Liver (tissue), 9 donors: ENCODE measurements around the gene CNTLN. TPM values are rescaled to one million over a fixed set of nuclear protein-coding genes. Genes with fewer than 3 reads are reported as not detected.

ENCODE experiments used
- DNase-seq: peaks from one replicate; pipeline ENCODE4 v3.0.0-alpha.2; 2017; ENCODE audit warnings: low spot score
- H3K27ac ChIP-seq, 2 donors: one replicate each; pipeline ENCODE4 v1.7.0; 2013; ENCODE audit warnings: inconsistent platforms in 2 of 2, low read length in 2 of 2, control low read depth in 1 of 2, low read depth in 1 of 2, mild to moderate bottlenecking in 1 of 2
- H3K27me3 ChIP-seq, 4 donors: one replicate each; pipeline versions ENCODE4 v1.6.1 to v1.7.0; 2013; ENCODE audit warnings: low read length in 3 of 4, inconsistent platforms in 1 of 4, mild to moderate bottlenecking in 1 of 4, moderate library complexity in 1 of 4; ENCODE audit not compliant: control insufficient read depth in 4 of 4, insufficient read depth in 4 of 4
- H3K36me3 ChIP-seq, 4 donors: one replicate each; pipeline versions ENCODE4 v1.6.1 to v1.7.0; 2013; ENCODE audit warnings: low read length in 3 of 4, mild to moderate bottlenecking in 3 of 4, low read depth in 1 of 4, moderate library complexity in 1 of 4; ENCODE audit not compliant: control insufficient read depth in 4 of 4, insufficient read depth in 3 of 4
- H3K4me1 ChIP-seq, 4 donors: one replicate each; pipeline versions ENCODE4 v1.6.1 to v1.7.0; 2013; ENCODE audit warnings: low read length in 3 of 4, mild to moderate bottlenecking in 3 of 4, moderate library complexity in 1 of 4; ENCODE audit not compliant: control insufficient read depth in 4 of 4, insufficient read depth in 4 of 4
- H3K4me3 ChIP-seq, 3 donors: one replicate each; pipeline versions ENCODE4 v1.6.1 to v1.7.0; 2013; ENCODE audit warnings: low read length in 3 of 3, control low read depth in 1 of 3, low read depth in 1 of 3, mild to moderate bottlenecking in 1 of 3
- H3K9ac ChIP-seq, 2 donors: one replicate each; pipeline ENCODE4 v1.7.0; 2013; ENCODE audit warnings: low read length in 2 of 2, mild to moderate bottlenecking in 2 of 2, moderate library complexity in 2 of 2, control low read depth in 1 of 2, low read depth in 1 of 2
- H3K9me3 ChIP-seq, 4 donors: one replicate each; pipeline versions ENCODE4 v1.6.1 to v1.7.0; 2013; ENCODE audit warnings: low read length in 3 of 4; ENCODE audit not compliant: control insufficient read depth in 4 of 4
- ATF3 ChIP-seq: IDR thresholded peaks from 2 replicates; pipeline ENCODE4 v1.6.1; 2016; ENCODE audit warnings: antibody characterized with exemption
- FOXA1 ChIP-seq: IDR thresholded peaks from 2 replicates; pipeline ENCODE4 v1.6.1; 2016; ENCODE audit warnings: antibody characterized with exemption
- FOXA2 ChIP-seq: IDR thresholded peaks from 2 replicates; pipeline ENCODE4 v1.6.1; 2016; ENCODE audit warnings: antibody characterized with exemption
- GABPA ChIP-seq, 2 donors: IDR thresholded peaks in 1 of 2; conservative IDR thresholded peaks in 1 of 2; 2 replicates each; pipeline ENCODE4 v1.6.1; 2016; ENCODE audit warnings: antibody characterized with exemption in 2 of 2, mild to moderate bottlenecking in 1 of 2, moderate library complexity in 1 of 2
- HNF4A ChIP-seq, 2 donors: conservative IDR thresholded peaks; 2 replicates each; pipeline ENCODE4 v1.6.1; 2016; ENCODE audit warnings: antibody characterized with exemption in 2 of 2, mild to moderate bottlenecking in 2 of 2
- JUND ChIP-seq, 2 donors: IDR thresholded peaks; 2 replicates each; pipeline ENCODE4 v1.6.1; 2016; ENCODE audit warnings: antibody characterized with exemption in 2 of 2
- NR2F2 ChIP-seq: IDR thresholded peaks from 2 replicates; pipeline ENCODE4 v1.6.1; 2016; ENCODE audit warnings: antibody characterized with exemption
- RAD21 ChIP-seq, 2 donors: IDR thresholded peaks; 2 replicates each; pipeline ENCODE4 v1.6.1; 2016; ENCODE audit warnings: antibody characterized with exemption in 2 of 2, mild to moderate bottlenecking in 2 of 2
- REST ChIP-seq: IDR thresholded peaks from 2 replicates; pipeline ENCODE4 v1.6.1; 2016; ENCODE audit warnings: antibody characterized with exemption, mild to moderate bottlenecking
- RXRA ChIP-seq, 2 donors: IDR thresholded peaks; 2 replicates each; pipeline ENCODE4 v1.6.1; 2017 to 2018; ENCODE audit warnings: antibody characterized with exemption in 2 of 2, mild to moderate bottlenecking in 1 of 2
- SP1 ChIP-seq: IDR thresholded peaks from 2 replicates; pipeline ENCODE4 v1.6.1; 2018; ENCODE audit warnings: antibody characterized with exemption, mild to moderate bottlenecking
- TAF1 ChIP-seq: conservative IDR thresholded peaks from 2 replicates; pipeline ENCODE4 v1.6.1; 2016; ENCODE audit warnings: antibody characterized with exemption, mild to moderate bottlenecking
- YY1 ChIP-seq: IDR thresholded peaks from 2 replicates; pipeline ENCODE4 v1.6.1; 2016; ENCODE audit warnings: antibody characterized with exemption, mild to moderate bottlenecking
- ZBTB33 ChIP-seq: IDR thresholded peaks from 2 replicates; pipeline ENCODE4 v1.6.1; 2016; ENCODE audit warnings: antibody characterized with exemption
- WGBS: extraction: QIAGEN DNeasy Blood & Tissue Kit; methylation state at CpG from one replicate; pipeline ENCODE4 v1.1.7; 2013; 5-methylcytosine and 5-hydroxymethylcytosine counted together
- polyA plus RNA-seq, 2 donors: library from polyadenylated mRNA; stranded (reverse) in 1 of 2; unstranded in 1 of 2; fragments of 200-250 nt in 1 of 2; fragments of >200 nt in 1 of 2; fragmentation: Nextera tagmentation in 1 of 2; extraction: Ambion mirVana in 1 of 2; gene quantifications; one replicate each; pipeline versions ENCODE4 v1.2.1 to v1.2.3, GENCODE V29; 2013 to 2015
- total RNA-seq, 2 donors: library from RNA; depleted of rRNA; stranded (reverse); fragments of >200 nt; gene quantifications; one replicate each; pipeline ENCODE4 v1.2.3, GENCODE V29; 2014
- TF ChIP-seq, protein P1 (sequence below): fragments of 150-350 bp; IDR thresholded peaks from 2 replicates; pipeline ENCODE4 v1.5.1; 2017; ENCODE audit warnings: improper control_type of control experiment, low read depth, low read length; ENCODE audit not compliant: missing input control
- TF ChIP-seq, protein P2 (sequence below): IDR thresholded peaks from 2 replicates; pipeline ENCODE4 v1.6.1; 2016; ENCODE audit warnings: antibody characterized with exemption
- donor health status: healthy.
- donor health status: healthy.
- donor health status: healthy.
- donor health status: healthy.
- donor health status: healthy.

CNTLN gene
- total and polyA plus RNA-seq, 4 donors: 2.8 to 31.4 (median 11.0) TPM

GRCh38 chr9:17436854-17437253, 302.0 kb downstream of the CNTLN start:
- WGBS: 37% methylated on average over 7 of the region's 7 CpGs
- peaks cover 0 to 4% (median 2%) of the 10 kb centered on the region in 4 donors for H3K9me3 ChIP-seq
- no peak for DNase-seq
- TF ChIP-seq, protein P1, sequence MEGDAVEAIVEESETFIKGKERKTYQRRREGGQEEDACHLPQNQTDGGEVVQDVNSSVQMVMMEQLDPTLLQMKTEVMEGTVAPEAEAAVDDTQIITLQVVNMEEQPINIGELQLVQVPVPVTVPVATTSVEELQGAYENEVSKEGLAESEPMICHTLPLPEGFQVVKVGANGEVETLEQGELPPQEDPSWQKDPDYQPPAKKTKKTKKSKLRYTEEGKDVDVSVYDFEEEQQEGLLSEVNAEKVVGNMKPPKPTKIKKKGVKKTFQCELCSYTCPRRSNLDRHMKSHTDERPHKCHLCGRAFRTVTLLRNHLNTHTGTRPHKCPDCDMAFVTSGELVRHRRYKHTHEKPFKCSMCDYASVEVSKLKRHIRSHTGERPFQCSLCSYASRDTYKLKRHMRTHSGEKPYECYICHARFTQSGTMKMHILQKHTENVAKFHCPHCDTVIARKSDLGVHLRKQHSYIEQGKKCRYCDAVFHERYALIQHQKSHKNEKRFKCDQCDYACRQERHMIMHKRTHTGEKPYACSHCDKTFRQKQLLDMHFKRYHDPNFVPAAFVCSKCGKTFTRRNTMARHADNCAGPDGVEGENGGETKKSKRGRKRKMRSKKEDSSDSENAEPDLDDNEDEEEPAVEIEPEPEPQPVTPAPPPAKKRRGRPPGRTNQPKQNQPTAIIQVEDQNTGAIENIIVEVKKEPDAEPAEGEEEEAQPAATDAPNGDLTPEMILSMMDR: no peak
- TF ChIP-seq TAF1 (no peak), ZBTB33 (no peak), SP1 (peak; percentile 53), GABPA (IDR thresholded peaks at IDR 0.05 in 1 of 2, conservative IDR thresholded peaks at IDR 0.05 in 1 of 2) (no peak), JUND (IDR thresholded peaks at IDR 0.05) (peak; percentile 30 to 42), HNF4A (conservative IDR thresholded peaks at IDR 0.05) (peak; percentile 41 to 42), YY1 (peak; percentile 34), ATF3 (peak; percentile 92), FOXA2 (peak; percentile 22), FOXA1 (no peak), RXRA (IDR thresholded peaks at IDR 0.05) (peak; percentile 42 to 72), REST (no peak), RAD21 (IDR thresholded peaks at IDR 0.05) (peak; percentile 30)
- H3K27ac ChIP-seq: peak overlapping the region in 1 of 2 donors; percentile 13
- H3K36me3 ChIP-seq: peaks cover 0 to 3% (median under 1%) of the 10 kb centered on the region in 4 donors
- no peak overlapping the region for H3K9ac ChIP-seq
- peaks cover 0 to 10% (median 0%) of the 10 kb centered on the region in 4 donors for H3K4me1 ChIP-seq
- H3K4me3 ChIP-seq: peak overlapping the region in 1 of 3 donors; percentile 2
- H3K27me3 ChIP-seq: no peaks in the 10 kb centered on the region

DNA sequence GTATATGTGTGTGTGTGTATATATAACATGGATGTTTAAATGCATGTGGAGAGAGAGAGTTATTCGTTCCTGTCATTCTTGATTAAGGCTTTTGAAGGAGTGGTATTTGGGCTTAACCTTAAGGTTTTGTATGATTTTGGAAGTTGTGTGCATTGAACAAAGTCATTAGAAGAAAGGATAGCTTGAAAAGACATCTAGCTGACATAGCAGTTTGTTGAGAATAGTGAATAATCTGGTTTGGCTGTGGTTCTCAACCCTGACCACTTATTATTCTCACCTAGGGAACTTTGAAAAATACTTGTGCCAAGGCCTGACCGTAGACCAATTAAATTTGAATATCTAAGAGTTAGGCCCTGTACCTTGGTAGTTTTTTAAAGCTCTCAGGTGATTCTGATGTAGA, 303.0 kb downstream of the CNTLN start:
- Histone ChIP-seq H3K27ac (no peak overlapping the region), H3K9me3 (peaks cover 0 to 4% (median 2%) of the 10 kb centered on the region in 4 donors), H3K36me3 (peaks cover 0 to 3% (median under 1%) of the 10 kb centered on the region in 4 donors), H3K4me3 (no peak overlapping the region), H3K9ac (no peak overlapping the region), H3K4me1 (peaks cover 0 to 10% (median 0%) of the 10 kb centered on the region in 4 donors), H3K27me3 (no peaks in the 10 kb centered on the region)
- WGBS: 98% methylated on average over 2 of the region's 2 CpGs
- no peak for DNase-seq
- TF ChIP-seq FOXA1 (no peak), SP1 (no peak), JUND (IDR thresholded peaks at IDR 0.05) (no peak), NR2F2 (no peak), HNF4A (conservative IDR thresholded peaks at IDR 0.05) (no peak), FOXA2 (no peak), RAD21 (IDR thresholded peaks at IDR 0.05) (no peak), TAF1 (no peak), RXRA (IDR thresholded peaks at IDR 0.05) (no peak), REST (no peak)
- TF ChIP-seq, protein P1: no peak
- TF ChIP-seq, protein P2, sequence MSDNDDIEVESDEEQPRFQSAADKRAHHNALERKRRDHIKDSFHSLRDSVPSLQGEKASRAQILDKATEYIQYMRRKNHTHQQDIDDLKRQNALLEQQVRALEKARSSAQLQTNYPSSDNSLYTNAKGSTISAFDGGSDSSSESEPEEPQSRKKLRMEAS: no peak
